B cell (primary cell): ENCODE data around the gene TMIE. TPM values are rescaled to one million over a fixed set of nuclear protein-coding genes. Genes with fewer than 3 reads are reported as not detected.

Experiments
- ATAC-seq: fragments of 200-7000 bp; cut with Tn5 transposase; one replicate; pipeline ENCODE4 v1.10.0; 2021; ENCODE audit warnings: low read depth, mild to moderate bottlenecking, moderate number of reproducible peaks, moderate library complexity
- CTCF ChIA-PET: fragments of 350-600 bp; sonication (Branson Sonifier 250); formaldehyde crosslinking; loops from one replicate; lab custom pipeline; 2021; ENCODE audit warnings: antibody characterized with exemption, inconsistent platforms; lab: Charles Lee
- POLR2A ChIA-PET: fragments of 350-600 bp; sonication (Branson Sonifier 250); formaldehyde crosslinking; loops from one replicate; lab custom pipeline; 2021; ENCODE audit warnings: antibody characterized with exemption; lab: Charles Lee
- DNase-seq: peaks from one replicate; pipeline ENCODE4 v3.0.0; 2013
- H2AFZ ChIP-seq: 2 replicates; pipeline ENCODE4 v1.6.1; 2012; ENCODE audit warnings: mild to moderate bottlenecking, low read depth, low read length; ENCODE audit not compliant: insufficient read depth, poor library complexity, severe bottlenecking
- H3K27ac ChIP-seq, 2 donors: 1 replicate in 1 of 2; 2 replicates in 1 of 2; pipeline ENCODE4 v1.5.1; 2012 to 2013; ENCODE audit warnings: low read length in 2 of 2, mild to moderate bottlenecking in 2 of 2, moderate library complexity in 1 of 2
- H3K27me3 ChIP-seq, 4 experiments: fragments of 200-600 bp in 1 of 4; sonication (generic) in 1 of 4; replicated peaks in 1 of 4; 1 replicate in 2 of 4; 2 replicates in 2 of 4; pipeline versions ENCODE4 v1.6.1 to v1.7.0; 2013 to 2016; ENCODE audit warnings: low read length in 3 of 4, mild to moderate bottlenecking in 2 of 4, mixed read lengths in 1 of 4, moderate library complexity in 1 of 4; ENCODE audit not compliant: insufficient read depth in 4 of 4, control insufficient read depth in 3 of 4; ENCODE audit errors: control extremely low read depth in 1 of 4
- H3K36me3 ChIP-seq, 2 experiments: replicated peaks in 1 of 2; 1 replicate in 1 of 2; 2 replicates in 1 of 2; pipeline versions ENCODE4 v1.6.1 to v1.7.1; 2013; ENCODE audit warnings: low read length in 1 of 2; ENCODE audit not compliant: insufficient read depth in 2 of 2, control insufficient read depth in 1 of 2; ENCODE audit errors: control extremely low read depth in 1 of 2, extremely low read depth in 1 of 2
- H3K4me1 ChIP-seq, 2 donors: fragments of 200-600 bp in 1 of 2; sonication (generic) in 1 of 2; 1 replicate in 1 of 2; 2 replicates in 1 of 2; pipeline versions ENCODE4 v1.5.1 to v1.6.1; 2013 to 2017; ENCODE audit warnings: low read length in 2 of 2; ENCODE audit not compliant: control insufficient read depth in 2 of 2, insufficient read depth in 2 of 2
- H3K4me2 ChIP-seq: replicated peaks from 2 replicates; pipeline ENCODE3; 2012; ENCODE audit warnings: mild to moderate bottlenecking, low read depth, low read length; ENCODE audit not compliant: poor library complexity, severe bottlenecking
- H3K4me3 ChIP-seq, 5 experiments: fragments of 200-600 bp in 1 of 5; sonication (generic) in 1 of 5; 1 replicate in 3 of 5; 2 replicates in 2 of 5; pipeline versions ENCODE4 v1.5.1 to v1.7.0; 2011 to 2016; ENCODE audit warnings: low read length in 4 of 5, mild to moderate bottlenecking in 4 of 5, low read depth in 2 of 5, control low read depth in 1 of 5, moderate library complexity in 1 of 5; ENCODE audit not compliant: insufficient read depth in 1 of 5; ENCODE audit errors: control extremely low read depth in 1 of 5, extremely low read depth in 1 of 5
- H3K79me2 ChIP-seq: fragments of 200-600 bp; sonication (generic); one replicate; pipeline ENCODE4 v1.6.0; 2016; ENCODE audit warnings: low read length; ENCODE audit not compliant: control insufficient read depth, insufficient read depth
- H3K9ac ChIP-seq: fragments of 200-600 bp; sonication (generic); 2 replicates; pipeline ENCODE4 v1.6.1; 2017; ENCODE audit warnings: mild to moderate bottlenecking, low read length, moderate library complexity
- H3K9me3 ChIP-seq, 3 donors: one replicate each; pipeline versions ENCODE4 v1.6.1 to v1.7.1; 2013; ENCODE audit warnings: low read length in 2 of 3; ENCODE audit not compliant: control insufficient read depth in 2 of 3, insufficient read depth in 1 of 3; ENCODE audit errors: control extremely low read depth in 1 of 3
- H4K20me1 ChIP-seq: 2 replicates; pipeline ENCODE4 v1.6.0; 2012; ENCODE audit warnings: mild to moderate bottlenecking, low read length; ENCODE audit not compliant: insufficient read depth, control insufficient read depth, poor library complexity, severe bottlenecking
- H3K27ac Mint-ChIP-seq: one replicate; pipeline ENCODE4 v1.8.0; 2021; ENCODE audit warnings: mixed read lengths
- H3K27me3 Mint-ChIP-seq: one replicate; pipeline ENCODE4 v1.8.0; 2021; ENCODE audit warnings: mixed read lengths
- H3K4me1 Mint-ChIP-seq: one replicate; pipeline ENCODE4 v1.8.0; 2021; ENCODE audit warnings: mixed read lengths
- H3K4me3 Mint-ChIP-seq: one replicate; pipeline ENCODE4 v1.8.0; 2021; ENCODE audit warnings: mixed read lengths
- H3K9me3 Mint-ChIP-seq: one replicate; pipeline ENCODE4 v1.8.0; 2022; ENCODE audit warnings: mixed read lengths; ENCODE audit not compliant: insufficient read depth
- CTCF ChIP-seq: fragments of 200-600 bp; IDR thresholded peaks from one replicate; pipeline ENCODE4 v1.8.0; 2022; ENCODE audit warnings: antibody characterized with exemption, mild to moderate bottlenecking
- EZH2 ChIP-seq: IDR thresholded peaks from 2 replicates; pipeline ENCODE4 v1.6.1; 2012; ENCODE audit warnings: borderline replicate concordance, low read depth, mild to moderate bottlenecking, moderate library complexity, low read length; ENCODE audit not compliant: insufficient read depth, poor library complexity, severe bottlenecking
- WGBS: methylation state at CpG from one replicate; pipeline ENCODE4 v1.1.5; 2013; ENCODE audit warnings: missing lambda C conversion rate; ENCODE audit not compliant: insufficient coverage; 5-methylcytosine and 5-hydroxymethylcytosine counted together
- intact Hi-C: fragments of 100-400 bp; cut with micrococcal nuclease; formaldehyde crosslinking; loops from one replicate; pipeline ENCODE4 v1.10.0; 2022
- polyA plus RNA-seq: library from polyadenylated mRNA; depleted of rRNA; stranded (reverse); fragments of >200 nt; gene quantifications from 2 replicates; pipeline ENCODE4 v1.2.3, GENCODE V29; 2012
- total RNA-seq, 2 donors: library from RNA; stranded (reverse); fragments of 120-200 nt in 1 of 2; gene quantifications; 1 replicate in 1 of 2; 2 replicates in 1 of 2; pipeline versions ENCODE4 v1.2.3 to v1.2.4, GENCODE V29; 2013 to 2022

TMIE gene
- total and polyA plus RNA-seq, 2 donors (not counting 1 experiment from before 2014, with no cell fraction given): not detected

DNA sequence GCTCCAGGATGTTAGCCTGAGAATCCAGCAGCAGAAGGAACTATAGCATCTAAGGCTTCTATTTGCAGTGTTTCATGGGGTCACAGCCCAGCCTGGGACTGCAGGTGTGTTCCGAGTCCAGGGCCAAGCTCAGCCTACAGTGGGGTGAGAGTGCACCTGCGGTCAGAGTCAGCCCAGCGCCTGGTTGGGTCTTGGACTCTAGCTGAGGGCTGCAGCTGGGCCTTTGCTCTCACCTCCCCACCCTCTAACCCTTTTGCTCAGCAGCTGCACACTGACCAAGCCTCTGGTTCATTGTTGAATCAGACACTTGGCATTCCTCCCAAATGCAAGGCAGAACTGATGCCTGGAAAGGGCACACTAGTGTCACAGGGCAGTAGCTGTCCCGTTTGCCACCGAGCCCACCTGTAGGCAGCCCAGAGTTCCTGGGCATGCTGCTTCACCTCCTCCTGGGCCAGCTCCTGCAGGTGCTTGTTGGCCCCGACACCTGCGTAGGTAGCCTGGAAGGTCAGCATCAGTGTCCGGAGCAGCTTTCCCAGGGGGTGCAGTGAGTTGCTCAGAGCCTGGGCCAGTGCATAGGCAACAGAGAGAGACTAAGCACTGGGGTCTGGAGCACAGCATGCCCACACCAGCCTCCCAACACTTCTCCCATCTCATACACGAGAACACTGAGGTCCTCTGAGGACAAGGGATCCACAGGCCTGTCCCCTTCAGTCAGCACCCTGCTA, 25.2 kb upstream of the TMIE start:
- Histone ChIP-seq H3K27ac (no peak overlapping the region), H2AFZ (no peak overlapping the region), H3K27me3 (peaks cover 0 to 3% (median 0%) of the 10 kb centered on the region in 4 experiments), H3K9ac (no peak overlapping the region), H3K4me2 (no peak overlapping the region), H3K79me2 (no peaks in the 10 kb centered on the region), H3K4me1 (no peaks in the 10 kb centered on the region), H3K9me3 (peaks cover 0 to 7% (median 0%) of the 10 kb centered on the region in 3 donors), H4K20me1 (no peaks in the 10 kb centered on the region), H3K36me3 (no peaks in the 10 kb centered on the region), H3K4me3 (no peak overlapping the region)
- DNase-seq: no peak
- H3K9me3 Mint-ChIP-seq: no peaks in the 10 kb centered on the region
- no peak overlapping the region for H3K4me3 Mint-ChIP-seq
- H3K27me3 Mint-ChIP-seq: peaks cover 11% of the 10 kb centered on the region
- no peak overlapping the region for H3K27ac Mint-ChIP-seq
- CTCF ChIA-PET: no interaction called here
- ATAC-seq: no peak
- POLR2A ChIA-PET: no interaction called here
- no peaks in the 10 kb centered on the region for H3K4me1 Mint-ChIP-seq
- WGBS: 85% methylated on average over 8 of the region's 9 CpGs
- intact Hi-C loops: no loop called here
- TF ChIP-seq CTCF (no peak), EZH2 (no peak)

DNA sequence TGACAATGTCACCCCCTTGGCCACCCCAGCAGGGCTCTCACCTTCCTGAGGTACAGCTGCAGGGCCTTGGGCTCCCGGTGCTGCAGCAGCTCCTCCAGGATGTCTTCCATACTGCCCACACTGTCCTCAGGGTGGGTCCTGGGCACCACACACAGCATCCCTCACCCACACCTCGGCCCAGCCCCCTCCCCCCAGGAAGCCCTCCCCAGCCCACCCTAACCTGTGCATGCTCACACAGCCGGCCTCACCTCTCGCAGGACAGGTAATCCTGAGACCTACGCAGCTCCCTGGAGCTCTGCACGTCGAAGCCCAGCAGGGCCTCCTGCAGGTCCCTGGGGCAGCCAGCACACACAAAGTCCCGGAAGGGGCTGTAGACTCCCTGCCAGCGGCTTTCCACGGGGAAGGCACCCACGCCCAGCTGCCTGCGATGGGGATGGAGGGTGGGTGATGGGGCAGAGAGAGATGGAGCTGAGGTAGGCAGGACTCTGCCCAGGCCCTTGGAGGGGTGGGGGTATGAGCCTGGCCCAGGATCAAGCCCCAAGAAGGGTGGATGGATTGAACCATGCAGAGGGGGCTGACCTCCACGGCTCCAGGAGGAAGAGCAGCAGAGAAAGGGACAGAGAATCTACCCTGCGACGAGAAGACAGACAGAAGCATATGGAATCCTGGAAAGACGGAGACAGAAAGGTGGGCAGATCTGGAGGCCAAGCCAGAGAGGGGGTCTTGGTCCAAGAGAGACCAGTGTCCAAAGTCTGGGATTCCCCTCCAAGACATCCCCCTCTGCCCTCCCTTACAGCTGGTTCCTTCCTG, 24.4 kb upstream of the TMIE start:
- no peak overlapping the region for H3K4me2 ChIP-seq
- 91% methylated on average over 16 of the region's 16 CpGs for WGBS
- no peak overlapping the region for H3K27ac Mint-ChIP-seq
- DNase-seq (no peak), ATAC-seq (no peak)
- TF ChIP-seq EZH2: no peak
- no peak for TF ChIP-seq CTCF
- no peak overlapping the region for H3K27ac ChIP-seq
- H2AFZ ChIP-seq: no peak overlapping the region
- H3K9me3 ChIP-seq: peaks cover 0 to 7% (median 0%) of the 10 kb centered on the region in 3 donors
- H3K4me1 Mint-ChIP-seq: no peaks in the 10 kb centered on the region
- intact Hi-C loops: no loop called here
- H3K9me3 Mint-ChIP-seq: no peaks in the 10 kb centered on the region
- ChIA-PET CTCF (no interaction called here), POLR2A (no interaction called here)
- H3K36me3 ChIP-seq: no peaks in the 10 kb centered on the region
- H3K4me3 Mint-ChIP-seq: no peak overlapping the region
- H3K27me3 Mint-ChIP-seq: peaks cover 11% of the 10 kb centered on the region
- H3K4me1 ChIP-seq: no peaks in the 10 kb centered on the region
- no peak overlapping the region for H3K4me3 ChIP-seq
- peaks cover 0 to 3% (median 0%) of the 10 kb centered on the region in 4 experiments for H3K27me3 ChIP-seq
- no peaks in the 10 kb centered on the region for H3K79me2 ChIP-seq
- no peaks in the 10 kb centered on the region for H4K20me1 ChIP-seq
- no peak overlapping the region for H3K9ac ChIP-seq
